Measurements from ENCODE around the gene NME5. TPM values are rescaled to one million over a fixed set of nuclear protein-coding genes. Genes with fewer than 3 reads are reported as not detected.

NME5 gene
- total RNA-seq, 1 donor from 2014 or later: 7.8 TPM

DNA sequence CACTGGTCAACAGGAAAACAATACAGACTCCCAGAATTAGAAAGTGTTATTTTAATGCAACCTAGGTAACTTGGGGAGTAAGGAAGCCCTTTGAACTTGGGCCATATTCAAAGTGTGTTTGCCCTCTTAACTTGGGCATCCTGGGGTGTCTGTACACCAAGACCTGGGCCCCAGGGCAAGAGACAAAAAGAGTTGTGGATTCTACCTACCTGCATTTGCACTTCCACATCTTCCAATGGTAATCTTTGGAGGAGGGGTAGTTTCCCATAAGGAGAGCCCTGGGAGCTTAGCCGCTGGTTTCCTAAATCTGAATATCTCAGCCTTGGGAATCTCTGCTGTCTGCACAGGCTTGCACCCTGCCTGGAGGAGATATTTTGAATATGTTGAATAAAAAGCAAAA is 46.9 kb downstream of the NME5 start:
- H3K27me3 Mint-ChIP-seq: peaks cover 49% of the 10 kb centered on the region
- no peaks in the 10 kb centered on the region for H3K9me3 Mint-ChIP-seq
- no peaks in the 10 kb centered on the region for H3K36me3 Mint-ChIP-seq
- no peak overlapping the region for H3K27ac Mint-ChIP-seq
- H3K4me1 Mint-ChIP-seq (ENCODE audit: unreplicated experiment): no peaks in the 10 kb centered on the region
- H3K4me3 Mint-ChIP-seq: no peak overlapping the region
- DNase-seq (ENCODE audit: extremely low spot score, unreplicated experiment): no peak
- no peak for TF ChIP-seq CTCF (conservative IDR thresholded peaks at IDR 0.05)

DNA sequence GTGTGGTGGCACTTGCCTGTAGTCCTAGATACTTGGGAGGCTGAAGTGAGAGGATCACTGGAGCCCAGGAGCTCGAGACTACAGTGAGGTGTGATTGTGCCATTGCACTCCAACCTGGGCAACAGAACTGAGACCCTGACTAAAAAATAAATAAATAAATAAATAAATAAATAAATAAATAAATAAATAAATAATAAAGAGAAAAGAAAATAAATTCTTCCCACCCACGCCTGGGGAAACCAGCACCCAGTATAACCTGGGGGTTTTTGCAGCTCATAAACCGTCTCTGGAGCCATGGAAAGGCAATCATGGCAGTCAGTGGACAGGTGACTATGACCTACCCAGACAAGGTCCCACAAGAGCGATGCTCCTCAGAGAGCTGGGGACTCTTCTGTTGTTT is 47.5 kb downstream of the NME5 start:
- Mint-ChIP-seq H3K4me3 (no peak overlapping the region), H3K4me1 (ENCODE audit: unreplicated experiment) (no peaks in the 10 kb centered on the region), H3K36me3 (no peaks in the 10 kb centered on the region), H3K27me3 (peaks cover 46% of the 10 kb centered on the region), H3K27ac (no peak overlapping the region), H3K9me3 (no peaks in the 10 kb centered on the region)
- TF ChIP-seq CTCF (conservative IDR thresholded peaks at IDR 0.05): no peak
- no peak for DNase-seq (ENCODE audit: extremely low spot score, unreplicated experiment)

- Mint-ChIP-seq H3K4me1 (ENCODE audit: unreplicated experiment) (no peaks in the 10 kb centered on the region), H3K27me3 (peaks cover 3% of the 10 kb centered on the region), H3K4me3 (no peak within 1 kb of the TSS), H3K9me3 (no peaks in the 10 kb centered on the region), H3K27ac (no peak within 1 kb of the TSS), H3K36me3 (no peaks in the 10 kb centered on the region)
- no peak for TF ChIP-seq CTCF (conservative IDR thresholded peaks at IDR 0.05)
- DNase-seq (ENCODE audit: extremely low spot score, unreplicated experiment): no peak
Observed at GRCh38 chr5:138083702-138084101, 55.5 kb downstream of the NME5 start, which contains the start of gene WNT8A. WNT8A (plus strand) TSS chr5:138084033; CDS start chr5:138084128, 95 bp downstream.

DNA sequence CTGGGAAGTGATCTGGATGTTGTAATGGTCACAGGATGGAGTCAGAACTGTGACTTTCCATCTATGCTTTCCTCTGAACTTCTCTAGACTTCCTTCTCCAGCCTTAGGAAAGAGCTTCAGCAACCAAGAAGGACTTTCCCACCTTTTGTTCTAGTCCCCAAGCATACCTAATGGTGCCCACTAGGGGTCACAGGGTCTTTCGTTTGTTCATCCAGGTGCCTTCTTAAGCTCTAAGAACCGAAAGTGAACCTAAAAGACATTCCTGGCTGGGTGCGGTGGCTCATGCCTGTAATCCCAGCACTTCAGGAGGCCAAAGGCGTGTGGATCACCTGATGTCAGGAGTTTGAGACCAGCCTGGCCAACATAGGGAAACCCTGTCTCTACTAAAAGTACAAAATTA is 57.2 kb downstream of the NME5 start:
- no peaks in the 10 kb centered on the region for H3K9me3 Mint-ChIP-seq
- H3K27me3 Mint-ChIP-seq: no peaks in the 10 kb centered on the region
- TF ChIP-seq CTCF (conservative IDR thresholded peaks at IDR 0.05): no peak
- H3K27ac Mint-ChIP-seq: no peak overlapping the region
- no peak for DNase-seq (ENCODE audit: extremely low spot score, unreplicated experiment)
- H3K4me1 Mint-ChIP-seq (ENCODE audit: unreplicated experiment): no peaks in the 10 kb centered on the region
- H3K4me3 Mint-ChIP-seq: no peak overlapping the region
- H3K36me3 Mint-ChIP-seq: no peaks in the 10 kb centered on the region

DNA sequence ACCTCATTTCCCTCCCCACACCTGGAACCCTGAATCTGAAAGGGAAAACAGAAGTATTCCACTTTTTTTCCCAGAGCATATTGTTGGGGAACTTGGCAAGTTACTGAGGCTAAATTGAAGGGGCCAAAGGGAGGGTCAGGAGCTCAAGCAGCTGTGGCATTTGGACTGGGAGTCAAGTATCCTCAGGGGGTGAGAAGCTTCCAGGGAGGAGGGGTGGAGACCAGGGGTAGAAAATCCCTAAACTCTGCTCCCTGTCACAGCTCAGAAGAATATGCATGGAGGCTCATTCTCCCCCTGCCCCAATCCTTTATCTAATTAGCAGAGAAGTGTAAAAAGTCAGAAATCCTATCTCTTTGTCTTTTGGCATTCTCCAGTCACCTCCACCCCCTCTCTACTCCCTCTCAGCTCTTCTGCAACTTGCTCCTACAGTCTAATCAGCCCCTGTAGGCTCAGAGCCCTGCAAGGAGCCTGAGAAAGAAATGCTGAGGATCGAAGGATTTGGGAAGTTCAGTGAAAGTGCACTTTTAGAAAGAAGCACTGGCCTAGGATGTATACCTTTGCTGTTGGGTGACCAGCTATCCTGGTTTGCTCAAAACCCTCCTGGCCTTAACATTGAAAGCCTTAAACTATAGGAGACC is 61.1 kb downstream of the NME5 start:
- no peaks in the 10 kb centered on the region for H3K9me3 Mint-ChIP-seq
- TF ChIP-seq CTCF (conservative IDR thresholded peaks at IDR 0.05): no peak
- H3K27ac Mint-ChIP-seq: no peak overlapping the region
- no peaks in the 10 kb centered on the region for H3K4me1 Mint-ChIP-seq (ENCODE audit: unreplicated experiment)
- H3K27me3 Mint-ChIP-seq: no peaks in the 10 kb centered on the region
- no peak overlapping the region for H3K4me3 Mint-ChIP-seq
- DNase-seq (ENCODE audit: extremely low spot score, unreplicated experiment): no peak
- H3K36me3 Mint-ChIP-seq: no peaks in the 10 kb centered on the region

Data from type B pancreatic cell (in vitro differentiated cells).